Uterus (tissue), 4 donors: ENCODE results near the gene IFI6. TPM values are rescaled to one million over a fixed set of nuclear protein-coding genes. Genes with fewer than 3 reads are reported as not detected.
"Not testable (repeated sequence)": the region's sequence is repeated elsewhere in the genome, so short reads cannot be mapped to it uniquely, and the experiment has no call there.

Experiments used
- DNase-seq, 2 donors: peaks; one replicate each; pipeline ENCODE4 v3.0.0-alpha.2; 2019 to 2020
- H3K27ac ChIP-seq, 2 donors: fragments of 200-600 bp; sonication (generic); 1 replicate in 1 of 2; 2 replicates in 1 of 2; pipeline ENCODE4 v1.5.1; 2016 to 2018
- H3K27me3 ChIP-seq, 2 donors: fragments of 200-600 bp; sonication (generic); one replicate each; pipeline ENCODE4 v1.5.1; 2018 to 2019; ENCODE audit warnings: control low read depth in 1 of 2
- H3K36me3 ChIP-seq, 2 donors: fragments of 200-600 bp; sonication (generic); one replicate each; pipeline ENCODE4 v1.5.1; 2019; ENCODE audit warnings: control low read depth in 1 of 2
- H3K4me1 ChIP-seq, 2 donors: fragments of 200-600 bp; sonication (generic); one replicate each; pipeline ENCODE4 v1.5.1; 2018 to 2019; ENCODE audit warnings: control low read depth in 1 of 2
- H3K4me3 ChIP-seq, 2 donors: fragments of 200-600 bp; sonication (generic); 1 replicate in 1 of 2; 2 replicates in 1 of 2; pipeline ENCODE4 v1.5.1; 2018 to 2019; ENCODE audit warnings: mild to moderate bottlenecking in 1 of 2
- H3K9me3 ChIP-seq, 2 donors: fragments of 200-600 bp; sonication (generic); one replicate each; pipeline ENCODE4 v1.5.1; 2019; ENCODE audit warnings: control low read depth in 1 of 2
- POLR2A ChIP-seq, 2 donors: fragments of 450-650 bp; IDR thresholded peaks; one replicate each; pipeline ENCODE4 v1.6.1; 2016; ENCODE audit warnings: antibody characterized with exemption in 2 of 2, mild to moderate bottlenecking in 1 of 2, moderate library complexity in 1 of 2
- intact Hi-C: fragments of 100-400 bp; cut with DNase I; formaldehyde crosslinking; loops from one replicate; pipeline ENCODE4 v1.15.1; 2023; ENCODE audit warnings: low total_unique reads
- total RNA-seq, 4 donors: library from RNA; depleted of rRNA in 3 of 4; stranded (reverse); fragments of >200 nt in 3 of 4; gene quantifications; one replicate each; pipeline versions ENCODE4 v1.1.0 to v1.2.4, GENCODE V29; 2014 to 2023
- TF ChIP-seq, protein P1 (sequence below), 4 experiments: fragments of 200-600 bp in 2 of 4; fragments of 450-650 bp in 2 of 4; sonication (generic) in 2 of 4; IDR thresholded peaks; one replicate each; pipeline ENCODE4 v1.5.1; 2016 to 2019; ENCODE audit warnings: antibody characterized with exemption in 4 of 4, mild to moderate bottlenecking in 2 of 4, moderate library complexity in 1 of 4
- donor health status: DM: yes; HTN: yes; CAD: no.

Gene IFI6
- total RNA-seq, 4 donors from 2014 or later: 64.4 to 103 (median 79.5) TPM

DNA sequence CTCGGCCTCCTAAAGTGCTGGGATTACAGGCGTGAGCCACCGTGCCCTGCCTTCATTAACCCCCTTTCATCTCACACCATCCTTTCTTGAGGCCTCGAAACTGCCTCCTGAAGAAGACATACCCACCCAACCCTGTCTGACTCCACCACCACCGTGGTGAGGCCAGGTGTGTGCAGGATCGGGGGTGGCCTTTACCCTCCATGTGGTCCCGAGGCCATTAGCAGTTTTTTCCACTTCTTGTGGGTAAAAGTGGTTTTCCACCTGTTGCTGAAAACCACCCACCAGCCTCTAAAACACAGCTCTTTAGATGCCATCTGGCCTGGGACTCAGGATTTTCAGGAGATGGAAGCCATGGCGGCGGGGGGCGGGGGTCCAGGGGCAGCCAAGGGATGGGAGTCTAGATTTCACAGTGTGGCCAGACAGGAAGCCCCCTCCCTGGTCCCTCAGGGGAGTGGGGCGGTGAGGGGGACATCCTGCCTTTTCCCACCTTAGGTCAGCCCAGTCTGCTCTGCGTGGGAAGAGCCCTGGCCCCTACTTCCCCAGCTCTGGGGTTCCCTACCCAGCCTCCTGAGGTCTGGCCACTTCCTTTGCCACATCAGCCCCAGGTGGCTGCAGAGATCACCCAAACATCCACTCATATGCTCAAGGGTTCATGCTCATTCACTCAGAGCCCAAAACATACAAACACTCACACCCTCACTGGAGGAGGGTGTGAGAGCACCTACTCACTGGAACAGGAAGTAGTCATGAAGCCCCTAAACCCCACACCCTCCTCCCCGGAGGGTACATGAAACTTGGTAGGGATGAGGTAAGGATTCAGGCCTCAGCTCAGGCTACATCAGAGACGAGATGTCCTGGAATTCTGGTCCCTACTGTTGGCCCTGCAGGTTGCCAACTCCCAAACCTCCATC lies 39.4 kb downstream of the IFI6 start:
- Histone ChIP-seq H3K27ac (peak overlapping the region; percentile 67 to 68), H3K4me1 (peaks cover 0 to 6% of the 10 kb centered on the region in 2 donors), H3K36me3 (no peaks in the 10 kb centered on the region), H3K4me3 (no peak overlapping the region), H3K9me3 (no peaks in the 10 kb centered on the region), H3K27me3 (peaks cover 0 to 3% of the 10 kb centered on the region in 2 donors)
- intact Hi-C loops: no loop called here
- DNase-seq: no peak
- TF ChIP-seq, protein P1, sequence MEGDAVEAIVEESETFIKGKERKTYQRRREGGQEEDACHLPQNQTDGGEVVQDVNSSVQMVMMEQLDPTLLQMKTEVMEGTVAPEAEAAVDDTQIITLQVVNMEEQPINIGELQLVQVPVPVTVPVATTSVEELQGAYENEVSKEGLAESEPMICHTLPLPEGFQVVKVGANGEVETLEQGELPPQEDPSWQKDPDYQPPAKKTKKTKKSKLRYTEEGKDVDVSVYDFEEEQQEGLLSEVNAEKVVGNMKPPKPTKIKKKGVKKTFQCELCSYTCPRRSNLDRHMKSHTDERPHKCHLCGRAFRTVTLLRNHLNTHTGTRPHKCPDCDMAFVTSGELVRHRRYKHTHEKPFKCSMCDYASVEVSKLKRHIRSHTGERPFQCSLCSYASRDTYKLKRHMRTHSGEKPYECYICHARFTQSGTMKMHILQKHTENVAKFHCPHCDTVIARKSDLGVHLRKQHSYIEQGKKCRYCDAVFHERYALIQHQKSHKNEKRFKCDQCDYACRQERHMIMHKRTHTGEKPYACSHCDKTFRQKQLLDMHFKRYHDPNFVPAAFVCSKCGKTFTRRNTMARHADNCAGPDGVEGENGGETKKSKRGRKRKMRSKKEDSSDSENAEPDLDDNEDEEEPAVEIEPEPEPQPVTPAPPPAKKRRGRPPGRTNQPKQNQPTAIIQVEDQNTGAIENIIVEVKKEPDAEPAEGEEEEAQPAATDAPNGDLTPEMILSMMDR (IDR thresholded peaks at IDR 0.05): no peak

DNA sequence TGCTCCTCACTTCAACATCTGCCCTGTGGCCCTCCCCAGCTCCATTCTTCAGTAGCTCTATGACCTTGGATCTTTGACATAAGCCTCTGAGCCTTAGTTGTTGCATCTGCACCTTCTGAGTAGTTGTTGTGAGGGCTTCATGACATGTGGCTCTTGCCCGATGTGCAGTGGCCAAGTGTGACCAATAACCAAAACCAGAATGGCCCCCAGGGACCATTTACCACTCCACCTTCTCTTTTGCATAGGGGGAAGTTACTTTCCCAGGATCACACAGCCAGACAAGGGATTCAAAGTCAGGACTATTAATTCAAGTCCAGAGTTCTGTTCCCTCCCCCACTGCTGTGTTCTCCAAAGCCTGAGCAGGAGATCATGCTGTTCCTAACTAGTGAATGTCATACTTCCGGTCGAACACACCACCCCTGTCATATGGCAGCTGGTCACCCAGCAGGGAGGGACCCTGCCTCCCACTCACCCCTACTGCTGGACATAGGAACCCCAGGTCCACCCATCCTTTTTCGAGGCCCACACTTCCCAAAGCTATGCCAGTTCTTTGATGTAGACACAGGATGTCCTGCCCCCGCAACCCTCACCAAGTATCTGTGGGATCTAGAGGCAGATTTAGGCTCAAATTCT lies 41.0 kb downstream of the IFI6 start:
- intact Hi-C loops: no loop called here
- no peak overlapping the region for H3K4me3 ChIP-seq

GRCh38 chr1:27628712-27629111 lies 43.3 kb downstream of the IFI6 start:
- TF ChIP-seq, protein P1 (IDR thresholded peaks at IDR 0.05): no peak
- TF ChIP-seq POLR2A (IDR thresholded peaks at IDR 0.05): no peak

More for the DNA sequence above, 41.0 kb downstream of the IFI6 start:
- Histone ChIP-seq H3K36me3 (no peaks in the 10 kb centered on the region), H3K27ac (peak overlapping the region; percentile 67 to 68), H3K27me3 (peaks cover 0 to 3% of the 10 kb centered on the region in 2 donors), H3K4me1 (peaks cover 0 to 6% of the 10 kb centered on the region in 2 donors), H3K9me3 (no peaks in the 10 kb centered on the region)
- TF ChIP-seq, protein P1 (IDR thresholded peaks at IDR 0.05): no peak
- TF ChIP-seq POLR2A (IDR thresholded peaks at IDR 0.05): peak in 1 of 2 donors; percentile 48
- peak in 1 of 2 donors; percentile 73 for DNase-seq

DNA sequence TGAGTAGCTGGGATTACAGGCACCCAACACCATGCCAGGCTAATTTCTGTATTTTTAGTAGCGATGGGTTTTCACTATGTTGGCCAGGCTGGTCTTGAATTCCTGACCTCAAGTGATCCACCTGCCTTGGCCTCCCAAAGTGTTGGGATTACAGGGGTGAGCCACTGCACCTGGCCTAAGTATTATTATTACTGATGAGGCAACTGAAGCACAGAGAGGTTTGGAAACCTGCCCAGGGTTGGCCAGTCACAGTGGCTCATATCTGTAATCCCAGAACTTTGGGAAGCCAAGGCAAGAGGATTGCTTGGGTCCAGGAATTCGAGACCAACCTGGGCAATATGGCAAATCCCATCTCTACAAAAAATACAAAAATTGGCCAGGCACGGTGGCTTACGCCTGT lies 44.3 kb downstream of the IFI6 start:
- H3K36me3 ChIP-seq, H3K27ac ChIP-seq, H3K27me3 ChIP-seq, H3K4me3 ChIP-seq, H3K4me1 ChIP-seq, intact Hi-C loops, H3K9me3 ChIP-seq, DNase-seq: not testable (repeated sequence)

More at GRCh38 chr1:27628712-27629111, 43.3 kb downstream of the IFI6 start:
- H3K36me3 ChIP-seq: no peaks in the 10 kb centered on the region
- H3K4me3 ChIP-seq: no peak overlapping the region
- intact Hi-C loops: no loop called here
- no peaks in the 10 kb centered on the region for H3K4me1 ChIP-seq
- no peaks in the 10 kb centered on the region for H3K27me3 ChIP-seq
- H3K27ac ChIP-seq: peak overlapping the region; percentile 39 to 67
- no peaks in the 10 kb centered on the region for H3K9me3 ChIP-seq
- no peak for DNase-seq

DNA sequence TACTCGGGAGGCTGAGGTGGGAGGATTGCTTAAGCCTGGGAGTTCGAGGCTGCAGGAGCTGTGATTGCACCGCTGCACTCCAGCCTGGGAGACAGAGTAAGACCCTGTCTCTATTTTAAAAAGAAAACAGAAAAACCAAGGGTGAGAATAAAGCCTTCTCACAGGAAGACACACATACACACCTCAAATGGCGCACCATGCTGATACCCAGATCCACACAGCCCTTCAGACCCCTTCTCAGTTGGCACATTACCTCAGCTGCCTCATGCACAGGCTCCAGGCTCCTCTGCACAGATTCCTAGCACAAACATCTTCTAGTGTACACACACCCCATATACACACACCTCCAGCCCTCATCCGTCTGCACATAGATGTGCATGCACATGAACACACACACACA lies 44.9 kb downstream of the IFI6 start:
- no peaks in the 10 kb centered on the region for H3K27me3 ChIP-seq
- no peak overlapping the region for H3K4me3 ChIP-seq
- intact Hi-C loops: no loop called here
- no peak for DNase-seq
- H3K36me3 ChIP-seq: no peaks in the 10 kb centered on the region
- no peaks in the 10 kb centered on the region for H3K4me1 ChIP-seq
- H3K9me3 ChIP-seq: no peaks in the 10 kb centered on the region
- no peak for TF ChIP-seq POLR2A (IDR thresholded peaks at IDR 0.05)
- no peak overlapping the region for H3K27ac ChIP-seq
